HepG2 (cell line): ENCODE measurements around the gene ARL16. TPM values are rescaled to one million over a fixed set of nuclear protein-coding genes. Genes with fewer than 3 reads are reported as not detected.
A peak's percentile ranks its signal among the peaks of the same experiment; 100 is the strongest.

ENCODE experiments used
- BCL6 ChIP-seq: IDR thresholded peaks from 2 replicates; pipeline ENCODE4 v1.6.1; 2016; ENCODE audit warnings: missing genetic modification reagents, missing compliant biosample characterization
- ESRRA ChIP-seq: sonication (generic); formaldehyde crosslinking; IDR thresholded peaks from 2 replicates; pipeline ENCODE4 v1.5.1; 2020; ENCODE audit warnings: mild to moderate bottlenecking, low read depth, missing genetic modification reagents
- PAX8 ChIP-seq: sonication (generic); formaldehyde crosslinking; IDR thresholded peaks from 2 replicates; pipeline ENCODE4 v1.8.0; 2022; ENCODE audit warnings: mild to moderate bottlenecking, missing genetic modification reagents, borderline replicate concordance
- RFX1 ChIP-seq: fragments of 450-650 bp; IDR thresholded peaks from 2 replicates; pipeline ENCODE4 v1.6.1; 2017
- RNF2 ChIP-seq: fragments of 450-650 bp; conservative IDR thresholded peaks from 2 replicates; pipeline ENCODE4 v1.6.1; 2016; ENCODE audit warnings: low read depth
- SNAPC4 ChIP-seq: sonication (generic); formaldehyde crosslinking; IDR thresholded peaks from 2 replicates; pipeline ENCODE4 v1.4.0; 2020; ENCODE audit warnings: mild to moderate bottlenecking, missing genetic modification reagents
- SRSF9 ChIP-seq: fragments of 200-400 bp; formaldehyde crosslinking; IDR thresholded peaks from 2 replicates; pipeline ENCODE4 v1.6.1; 2018; ENCODE audit warnings: borderline replicate concordance, mild to moderate bottlenecking, low read depth, low read length; ENCODE audit not compliant: insufficient read depth, poor library complexity, severe bottlenecking
- ZBTB46 ChIP-seq: sonication (generic); formaldehyde crosslinking; IDR thresholded peaks from 2 replicates; pipeline ENCODE4 v1.4.0; 2020; ENCODE audit warnings: mild to moderate bottlenecking, missing genetic modification reagents, borderline replicate concordance
- ZFP36L1 ChIP-seq: sonication (generic); formaldehyde crosslinking; IDR thresholded peaks from 2 replicates; pipeline ENCODE4 v1.8.0; 2022; ENCODE audit warnings: mild to moderate bottlenecking, missing genetic modification reagents, moderate library complexity
- ZNF572 ChIP-seq: sonication (generic); formaldehyde crosslinking; IDR thresholded peaks from 2 replicates; pipeline ENCODE4 v1.5.1; 2020; ENCODE audit warnings: mild to moderate bottlenecking, missing genetic modification reagents
- ZNF574 ChIP-seq: sonication (generic); formaldehyde crosslinking; IDR thresholded peaks from 2 replicates; pipeline ENCODE4 v1.4.0; 2020; ENCODE audit warnings: missing genetic modification reagents
- ZNF609 ChIP-seq: sonication (generic); formaldehyde crosslinking; IDR thresholded peaks from 2 replicates; pipeline ENCODE4 v1.4.0; 2020; ENCODE audit warnings: mild to moderate bottlenecking, missing genetic modification reagents, borderline replicate concordance
- ZNF7 ChIP-seq: IDR thresholded peaks from 2 replicates; pipeline ENCODE4 v1.6.1; 2016; ENCODE audit warnings: missing biosample characterization, missing genetic modification reagents
- polyA plus RNA-seq, 8 experiments: library from polyadenylated mRNA; depleted of rRNA in 3 of 8; stranded (reverse) in 7 of 8; unstranded in 1 of 8; fragments of >200 nt; fragmentation: Illumina TruSeq in 4 of 8; extraction: Trizol in 4 of 8; gene quantifications; 2 replicates each; pipeline versions ENCODE4 v1.2.1 to v1.2.3, GENCODE V29; 2011 to 2016; ENCODE audit warnings: low read depth in 4 of 8, missing spikeins in 1 of 8, mixed read lengths in 1 of 8; ENCODE audit not compliant: insufficient read depth in 1 of 8
- total RNA-seq, 5 experiments: library from RNA; depleted of rRNA; stranded (reverse); fragments of >200 nt; fragmentation: Illumina TruSeq; extraction: Trizol; gene quantifications; 2 replicates each; pipeline ENCODE4 v1.2.3, GENCODE V29; 2016; ENCODE audit warnings: low read depth in 1 of 5

ARL16 gene
- total and polyA plus RNA-seq, 2 of the 13 experiments (the other 11 are each of a cell fraction or from before 2014, with no cell fraction given) = 20.8 to 30.8 TPM

DNA sequence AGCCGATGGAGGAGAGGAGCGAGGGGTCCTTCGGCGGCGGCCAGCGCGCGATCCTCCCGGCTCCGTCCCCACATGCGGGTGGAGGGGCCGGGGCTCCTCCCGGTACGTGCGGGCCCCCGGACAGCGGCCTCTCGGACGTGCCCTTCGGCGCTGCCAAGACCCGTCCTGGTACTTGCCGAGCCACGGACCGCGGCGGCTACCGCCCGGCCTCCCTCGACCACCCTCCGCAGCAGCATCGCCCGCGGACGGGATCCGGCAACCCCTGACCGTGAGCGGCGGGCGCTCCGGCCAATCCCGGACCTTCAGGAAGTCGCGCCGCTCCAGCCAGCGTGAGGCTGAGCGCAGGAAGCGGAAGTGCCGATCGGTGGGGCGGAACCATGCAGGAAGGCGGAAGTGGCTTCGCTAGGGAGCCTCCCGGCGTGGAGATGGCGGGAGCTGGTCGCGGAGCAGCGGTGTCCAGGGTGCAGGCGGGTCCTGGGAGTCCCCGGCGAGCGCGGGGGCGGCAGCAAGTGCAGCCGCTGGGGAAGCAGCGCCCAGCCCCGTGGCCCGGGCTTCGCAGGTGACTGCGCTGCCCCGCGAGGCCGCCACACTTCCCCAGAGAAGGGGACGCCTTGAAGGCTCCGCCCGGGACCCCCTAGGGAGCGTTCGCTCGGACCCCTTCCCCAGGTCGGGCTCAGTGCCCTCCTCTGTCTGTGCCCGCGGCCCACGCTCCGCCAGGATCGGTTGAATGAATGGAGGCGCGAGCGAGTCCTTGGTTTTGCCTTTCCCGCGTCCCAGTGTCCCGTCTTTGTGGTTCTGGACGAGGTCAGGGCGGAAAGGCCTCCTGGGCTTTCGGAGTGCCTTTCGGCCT is 17.0 kb downstream of the ARL16 start, which contains the start of the genes CCDC137 and OXLD1 (continued):
- TF ChIP-seq ZNF609 (CRISPR knock-in tag) = no peak
- no peak for TF ChIP-seq ZBTB46 (CRISPR knock-in tag)
- peak; percentile 86; the same call in 1 of the 2 replicates for TF ChIP-seq ZFP36L1 (CRISPR knock-in tag)
- no peak; the same call in 1 of the 2 replicates for TF ChIP-seq BCL6 (CRISPR knock-in tag)
- 0 out of 2 replicates have a peak, but pooled peaks have one; percentile 15 for TF ChIP-seq ZNF572 (CRISPR knock-in tag)
- TF ChIP-seq RFX1 = no peak
- peak; percentile 68 for TF ChIP-seq ESRRA (CRISPR knock-in tag)
- 0 out of 2 replicates have a peak, but pooled peaks have one; percentile 35 for TF ChIP-seq PAX8
- TF ChIP-seq ZNF7 (CRISPR knock-in tag) = no peak
- no peak for TF ChIP-seq SRSF9
- TF ChIP-seq RNF2 = no peak
- no peak for TF ChIP-seq SNAPC4 (CRISPR knock-in tag)
- TF ChIP-seq ZNF574 (CRISPR knock-in tag) = peak; percentile 98
